Activated T-cell treated with anti-CD3 and anti-CD28 coated beads for 48 hours (primary cell): Measurements from ENCODE around the gene CDA.
"Not testable (repeated sequence)": the region's sequence is repeated elsewhere in the genome, so short reads cannot be mapped to it uniquely, and the experiment has no call there.

Experiments used
- DNase-seq: peaks from one replicate; pipeline ENCODE4 v3.0.0-alpha.2; 2020; ENCODE audit warnings: low read depth

CDA gene

GRCh38 chr1:20586953-20587660 is 1.8 kb upstream of the CDA start:
- no peak for DNase-seq

GRCh38 chr1:20587661-20588053 is 1.2 kb upstream of the CDA start:
- no peak for DNase-seq

GRCh38 chr1:20589331-20590278 is 708 bp downstream of the CDA start:
- no peak for DNase-seq

GRCh38 chr1:20590306-20590777 is 1.4 kb downstream of the CDA start:
- DNase-seq = no peak

GRCh38 chr1:20593756-20594155 is 4.9 kb downstream of the CDA start:
- DNase-seq = no peak

- no peak for DNase-seq
Measured at GRCh38 chr1:20594746-20595145, 5.8 kb downstream of the CDA start.

- no peak for DNase-seq
Measured at GRCh38 chr1:20596106-20596505, 7.2 kb downstream of the CDA start.

- no peak for DNase-seq
Measured at GRCh38 chr1:20597650-20598049, 8.8 kb downstream of the CDA start.

- no peak for DNase-seq
Measured at GRCh38 chr1:20600156-20600555, 11.3 kb downstream of the CDA start.

- no peak for DNase-seq
Measured at GRCh38 chr1:20601129-20601825, 12.4 kb downstream of the CDA start.

- DNase-seq = no peak
Measured at GRCh38 chr1:20602851-20603450, 14.1 kb downstream of the CDA start.

GRCh38 chr1:20603504-20604464 is 14.9 kb downstream of the CDA start:
- DNase-seq = no peak

- no peak for DNase-seq
Measured at GRCh38 chr1:20604678-20605077, 15.8 kb downstream of the CDA start.

GRCh38 chr1:20606801-20607570 is 18.1 kb downstream of the CDA start:
- DNase-seq = not testable (repeated sequence)

GRCh38 chr1:20609541-20609940 is 20.6 kb downstream of the CDA start:
- no peak for DNase-seq

- DNase-seq = no peak
Measured at GRCh38 chr1:20610970-20611369, 22.1 kb downstream of the CDA start.

- DNase-seq = no peak
Measured at GRCh38 chr1:20611652-20612051, 22.8 kb downstream of the CDA start.

GRCh38 chr1:20612221-20612746 is 23.4 kb downstream of the CDA start:
- DNase-seq = peak; percentile 12

GRCh38 chr1:20614131-20614579 is 25.3 kb downstream of the CDA start:
- no peak for DNase-seq
